HL-60 (cell line): Measurements from ENCODE around the gene ADTRP.

Source experiments
- DNase-seq, 2 experiments: peaks; one replicate each; pipeline ENCODE4 v3.0.0-alpha.2; 2010 to 2020; ENCODE audit warnings: low read depth in 1 of 2, low spot score in 1 of 2
- H3K27ac ChIP-seq: fragments of 250-450 bp; sonication (Bioruptor Pico); replicated peaks from 2 replicates; pipeline ENCODE4 v1.5.1; 2020; ENCODE audit warnings: mild to moderate bottlenecking, moderate library complexity
- H3K27me3 ChIP-seq: fragments of 250-450 bp; sonication (Bioruptor Pico); 2 replicates; pipeline ENCODE4 v1.5.1; 2021; ENCODE audit warnings: mild to moderate bottlenecking, moderate library complexity; ENCODE audit not compliant: insufficient read depth, poor library complexity, severe bottlenecking
- H3K4me3 ChIP-seq: replicated peaks from 2 replicates; pipeline ENCODE4 v1.5.1; 2011; ENCODE audit warnings: mild to moderate bottlenecking, control low read depth, low read length; ENCODE audit not compliant: insufficient read depth
- GABPA ChIP-seq: IDR thresholded peaks from 2 replicates; pipeline ENCODE4 v1.6.1; 2012; ENCODE audit warnings: low read depth
- POLR2AphosphoS5 ChIP-seq: IDR thresholded peaks from 2 replicates; pipeline ENCODE4 v1.6.1; 2012; ENCODE audit warnings: low read depth
- SPI1 ChIP-seq: IDR thresholded peaks from 2 replicates; pipeline ENCODE4 v1.6.1; 2012; ENCODE audit warnings: low read depth, mild to moderate bottlenecking, borderline replicate concordance
- TF ChIP-seq, protein P1 (sequence below): IDR thresholded peaks from 2 replicates; pipeline ENCODE4 v1.6.1; 2012; ENCODE audit warnings: low read depth; ENCODE audit not compliant: insufficient replicate concordance
- TF ChIP-seq, protein P2 (sequence below): IDR thresholded peaks from one replicate; pipeline ENCODE4 v1.5.1; 2011; ENCODE audit warnings: low read length, control low read depth, inconsistent platforms; ENCODE audit not compliant: insufficient read depth

Gene ADTRP

DNA sequence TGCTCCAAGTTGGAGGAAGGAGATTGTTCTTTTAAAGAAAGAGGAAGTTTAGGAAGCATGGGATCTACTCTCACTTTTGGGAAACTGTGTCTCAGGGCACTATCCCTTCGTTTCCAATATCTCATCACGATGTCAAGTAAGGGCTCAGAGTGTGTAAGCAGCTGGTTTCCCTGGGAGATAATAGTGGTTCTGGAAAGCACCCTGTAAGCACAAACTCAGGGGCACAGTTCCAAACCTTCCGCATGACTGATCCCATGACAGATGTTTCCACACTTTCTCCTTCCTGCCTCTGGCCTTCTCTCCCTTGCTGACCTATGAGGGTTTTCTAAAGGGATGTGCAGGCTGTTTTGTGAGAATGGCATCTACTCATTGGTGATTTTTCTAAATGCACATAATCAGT lies 33.9 kb downstream of the ADTRP start:
- TF ChIP-seq SPI1 (no peak), POLR2AphosphoS5 (no peak), GABPA (no peak)
- TF ChIP-seq, protein P1, sequence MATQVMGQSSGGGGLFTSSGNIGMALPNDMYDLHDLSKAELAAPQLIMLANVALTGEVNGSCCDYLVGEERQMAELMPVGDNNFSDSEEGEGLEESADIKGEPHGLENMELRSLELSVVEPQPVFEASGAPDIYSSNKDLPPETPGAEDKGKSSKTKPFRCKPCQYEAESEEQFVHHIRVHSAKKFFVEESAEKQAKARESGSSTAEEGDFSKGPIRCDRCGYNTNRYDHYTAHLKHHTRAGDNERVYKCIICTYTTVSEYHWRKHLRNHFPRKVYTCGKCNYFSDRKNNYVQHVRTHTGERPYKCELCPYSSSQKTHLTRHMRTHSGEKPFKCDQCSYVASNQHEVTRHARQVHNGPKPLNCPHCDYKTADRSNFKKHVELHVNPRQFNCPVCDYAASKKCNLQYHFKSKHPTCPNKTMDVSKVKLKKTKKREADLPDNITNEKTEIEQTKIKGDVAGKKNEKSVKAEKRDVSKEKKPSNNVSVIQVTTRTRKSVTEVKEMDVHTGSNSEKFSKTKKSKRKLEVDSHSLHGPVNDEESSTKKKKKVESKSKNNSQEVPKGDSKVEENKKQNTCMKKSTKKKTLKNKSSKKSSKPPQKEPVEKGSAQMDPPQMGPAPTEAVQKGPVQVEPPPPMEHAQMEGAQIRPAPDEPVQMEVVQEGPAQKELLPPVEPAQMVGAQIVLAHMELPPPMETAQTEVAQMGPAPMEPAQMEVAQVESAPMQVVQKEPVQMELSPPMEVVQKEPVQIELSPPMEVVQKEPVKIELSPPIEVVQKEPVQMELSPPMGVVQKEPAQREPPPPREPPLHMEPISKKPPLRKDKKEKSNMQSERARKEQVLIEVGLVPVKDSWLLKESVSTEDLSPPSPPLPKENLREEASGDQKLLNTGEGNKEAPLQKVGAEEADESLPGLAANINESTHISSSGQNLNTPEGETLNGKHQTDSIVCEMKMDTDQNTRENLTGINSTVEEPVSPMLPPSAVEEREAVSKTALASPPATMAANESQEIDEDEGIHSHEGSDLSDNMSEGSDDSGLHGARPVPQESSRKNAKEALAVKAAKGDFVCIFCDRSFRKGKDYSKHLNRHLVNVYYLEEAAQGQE, result no peak
- TF ChIP-seq, protein P2, sequence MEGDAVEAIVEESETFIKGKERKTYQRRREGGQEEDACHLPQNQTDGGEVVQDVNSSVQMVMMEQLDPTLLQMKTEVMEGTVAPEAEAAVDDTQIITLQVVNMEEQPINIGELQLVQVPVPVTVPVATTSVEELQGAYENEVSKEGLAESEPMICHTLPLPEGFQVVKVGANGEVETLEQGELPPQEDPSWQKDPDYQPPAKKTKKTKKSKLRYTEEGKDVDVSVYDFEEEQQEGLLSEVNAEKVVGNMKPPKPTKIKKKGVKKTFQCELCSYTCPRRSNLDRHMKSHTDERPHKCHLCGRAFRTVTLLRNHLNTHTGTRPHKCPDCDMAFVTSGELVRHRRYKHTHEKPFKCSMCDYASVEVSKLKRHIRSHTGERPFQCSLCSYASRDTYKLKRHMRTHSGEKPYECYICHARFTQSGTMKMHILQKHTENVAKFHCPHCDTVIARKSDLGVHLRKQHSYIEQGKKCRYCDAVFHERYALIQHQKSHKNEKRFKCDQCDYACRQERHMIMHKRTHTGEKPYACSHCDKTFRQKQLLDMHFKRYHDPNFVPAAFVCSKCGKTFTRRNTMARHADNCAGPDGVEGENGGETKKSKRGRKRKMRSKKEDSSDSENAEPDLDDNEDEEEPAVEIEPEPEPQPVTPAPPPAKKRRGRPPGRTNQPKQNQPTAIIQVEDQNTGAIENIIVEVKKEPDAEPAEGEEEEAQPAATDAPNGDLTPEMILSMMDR, result no peak
- Histone ChIP-seq H3K4me3 (no peak overlapping the region), H3K27me3 (no peaks in the 10 kb centered on the region), H3K27ac (no peak overlapping the region)
- no peak for DNase-seq

DNA sequence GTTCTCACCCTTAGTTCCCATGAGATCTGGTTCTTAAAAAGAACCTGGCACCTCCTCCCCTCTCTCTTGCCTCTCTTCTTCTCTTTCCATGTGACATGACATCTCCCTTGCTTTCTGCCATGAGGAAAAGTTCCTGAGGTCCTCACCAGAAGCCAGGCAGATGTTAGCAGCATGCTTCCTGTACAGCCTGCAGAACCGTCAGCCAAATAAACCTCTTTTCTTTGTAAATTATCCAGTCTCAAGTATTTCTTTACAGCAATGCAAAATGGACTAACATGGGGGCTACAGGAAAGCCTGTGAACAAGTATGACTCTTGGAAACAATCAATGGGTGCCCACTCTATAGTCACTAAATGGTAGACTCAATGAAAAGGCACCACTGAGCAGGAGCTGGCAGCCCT lies 34.5 kb downstream of the ADTRP start:
- no peak for DNase-seq
- Histone ChIP-seq H3K27me3 (no peaks in the 10 kb centered on the region), H3K27ac (no peak overlapping the region), H3K4me3 (no peak overlapping the region)
- TF ChIP-seq GABPA (no peak), POLR2AphosphoS5 (no peak), SPI1 (no peak)
- TF ChIP-seq, protein P2, result no peak
- TF ChIP-seq, protein P1, result no peak

DNA sequence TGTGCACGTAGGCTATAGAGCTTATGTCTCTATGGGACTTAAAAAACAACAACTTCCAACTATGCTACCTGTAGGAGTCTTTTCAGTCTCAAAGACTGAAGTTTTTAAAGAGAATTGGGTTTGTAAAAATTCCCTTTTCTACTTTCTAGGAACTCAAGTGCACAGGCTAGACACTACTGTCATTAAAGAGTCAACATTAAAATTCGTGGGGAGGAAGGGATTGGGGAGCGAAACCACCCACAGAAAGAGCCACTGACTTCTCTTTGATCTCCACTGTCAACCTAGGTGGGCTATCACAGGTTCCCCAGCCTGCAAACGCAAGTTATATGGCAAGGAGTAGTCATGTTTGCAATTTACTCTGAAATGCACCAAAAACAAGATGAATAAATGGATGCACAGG lies 37.7 kb downstream of the ADTRP start:
- DNase-seq, result no peak
- TF ChIP-seq POLR2AphosphoS5 (no peak), GABPA (no peak), SPI1 (no peak)
- TF ChIP-seq, protein P2, result no peak
- TF ChIP-seq, protein P1, result no peak
- no peaks in the 10 kb centered on the region for H3K27me3 ChIP-seq
- no peak overlapping the region for H3K27ac ChIP-seq
- no peak overlapping the region for H3K4me3 ChIP-seq
